SH-SY5Y (cell line): Measurements from ENCODE around the gene TCF12.

Experiments
- GATA2 ChIP-seq: IDR thresholded peaks from 2 replicates; pipeline ENCODE4 v1.6.1; 2011; ENCODE audit warnings: mild to moderate bottlenecking, low read depth, low read length
- GATA3 ChIP-seq: IDR thresholded peaks from 2 replicates; pipeline ENCODE4 v1.6.1; 2011; ENCODE audit warnings: low read depth, mild to moderate bottlenecking, low read length, moderate library complexity

TCF12 gene

GRCh38 chr15:57144448-57144847 is 226.0 kb downstream of the TCF12 start:
- TF ChIP-seq GATA2 = no peak
- TF ChIP-seq GATA3 = no peak

GRCh38 chr15:57146506-57147201 is 228.2 kb downstream of the TCF12 start:
- TF ChIP-seq GATA3 (no peak), GATA2 (no peak)

- no peak for TF ChIP-seq GATA2
- no peak for TF ChIP-seq GATA3
Measured at GRCh38 chr15:57147621-57148020, 229.2 kb downstream of the TCF12 start.

GRCh38 chr15:57148262-57148661 is 229.8 kb downstream of the TCF12 start:
- no peak for TF ChIP-seq GATA2
- TF ChIP-seq GATA3 = no peak

- TF ChIP-seq GATA2 = no peak
- no peak for TF ChIP-seq GATA3
Measured at GRCh38 chr15:57149196-57149595, 230.8 kb downstream of the TCF12 start.

GRCh38 chr15:57150066-57150865 is 231.8 kb downstream of the TCF12 start:
- TF ChIP-seq GATA2 (no peak), GATA3 (no peak)

- TF ChIP-seq GATA2 (no peak), GATA3 (no peak)
Measured at GRCh38 chr15:57152133-57152532, 233.7 kb downstream of the TCF12 start.

GRCh38 chr15:57152666-57153539 is 234.5 kb downstream of the TCF12 start:
- TF ChIP-seq GATA3 = no peak
- no peak for TF ChIP-seq GATA2

GRCh38 chr15:57156210-57156884 is 237.9 kb downstream of the TCF12 start:
- TF ChIP-seq GATA3 = no peak
- no peak for TF ChIP-seq GATA2

- no peak for TF ChIP-seq GATA3
Measured at GRCh38 chr15:57158589-57158988, 240.1 kb downstream of the TCF12 start.

- no peak for TF ChIP-seq GATA2
- no peak for TF ChIP-seq GATA3
Measured at GRCh38 chr15:57158997-57159668, 240.7 kb downstream of the TCF12 start.

GRCh38 chr15:57159767-57160166 is 241.3 kb downstream of the TCF12 start:
- TF ChIP-seq GATA3 (no peak), GATA2 (no peak)

GRCh38 chr15:57160823-57161560 is 242.5 kb downstream of the TCF12 start:
- TF ChIP-seq GATA2 = no peak
- TF ChIP-seq GATA3 = no peak

GRCh38 chr15:57165992-57166391 is 247.5 kb downstream of the TCF12 start:
- TF ChIP-seq GATA3 = no peak
- TF ChIP-seq GATA2 = no peak
